NOMO-1 treated with dmso at 0.1 percent for 144 hours (cell line): Measurements from ENCODE around the gene SARS1.

Experiments
- DNase-seq: peaks from one replicate; lab custom pipeline; 2025; ENCODE audit not compliant: unreplicated experiment; lab: John Stamatoyannopoulos, UW

The SARS1 gene

GRCh38 chr1:109225711-109226445, 12.2 kb downstream of the SARS1 start:
- DNase-seq = no peak

- no peak for DNase-seq
Observed at GRCh38 chr1:109228167-109228566, 14.4 kb downstream of the SARS1 start.

- no peak for DNase-seq
Observed at GRCh38 chr1:109229531-109230127, 15.9 kb downstream of the SARS1 start.

GRCh38 chr1:109231066-109231465, 17.3 kb downstream of the SARS1 start:
- no peak for DNase-seq

GRCh38 chr1:109235137-109235536, 21.4 kb downstream of the SARS1 start:
- no peak for DNase-seq

GRCh38 chr1:109237512-109237911, 23.8 kb downstream of the SARS1 start:
- no peak for DNase-seq

GRCh38 chr1:109238382-109238781, 24.7 kb downstream of the SARS1 start:
- DNase-seq = no peak

- DNase-seq = no peak
Observed at GRCh38 chr1:109239047-109239408, 25.3 kb downstream of the SARS1 start.

GRCh38 chr1:109239409-109240068, 25.8 kb downstream of the SARS1 start:
- no peak for DNase-seq

- DNase-seq = no peak
Observed at GRCh38 chr1:109240158-109241152, 26.7 kb downstream of the SARS1 start.

GRCh38 chr1:109241344-109241743, 27.6 kb downstream of the SARS1 start:
- no peak for DNase-seq

- DNase-seq = no peak
Observed at GRCh38 chr1:109241841-109242345, 28.2 kb downstream of the SARS1 start.

GRCh38 chr1:109242387-109242786, 28.7 kb downstream of the SARS1 start:
- DNase-seq = no peak

GRCh38 chr1:109243221-109243620, 29.5 kb downstream of the SARS1 start:
- no peak for DNase-seq

GRCh38 chr1:109243860-109244552, 30.3 kb downstream of the SARS1 start:
- DNase-seq = no peak

- DNase-seq = no peak
Observed at GRCh38 chr1:109246141-109246551, 32.4 kb downstream of the SARS1 start.

- DNase-seq = no peak
Observed at GRCh38 chr1:109247401-109248365, 34.0 kb downstream of the SARS1 start.

GRCh38 chr1:109248444-109248796, 34.7 kb downstream of the SARS1 start:
- DNase-seq = no peak
